ENCODE data around the gene VCPKMT.

Gene VCPKMT

GRCh38 chr14:50103558-50103957, 12.8 kb downstream of the VCPKMT start:
- H4K20me1 ChIP-seq (ENCODE audit: low read depth, low read length), result no peaks in the 10 kb centered on the region
- peaks cover 5% of the 10 kb centered on the region; the same call in 1 of the 2 replicates for H3K36me3 ChIP-seq (ENCODE audit: low read length)
- H3K27ac ChIP-seq (ENCODE audit: low read depth, low read length), result no peak overlapping the region
- H3F3A ChIP-seq (ENCODE audit: insufficient read depth), result peaks cover 19% of the 10 kb centered on the region
- no peaks in the 10 kb centered on the region for H3K27me3 ChIP-seq (ENCODE audit: low read length)
- H2AFZ ChIP-seq (ENCODE audit: low read depth, low read length, severe bottlenecking), result no peak overlapping the region
- no peak overlapping the region for H3K4me2 ChIP-seq (ENCODE audit: low read depth, low read length, poor library complexity, severe bottlenecking)
- H3K4me3 ChIP-seq (ENCODE audit: insufficient read depth, low read length, poor library complexity, severe bottlenecking), result no peak overlapping the region
- TF ChIP-seq CTCF (IDR thresholded peaks at IDR 0.05; ENCODE audit: insufficient read depth, low read length, poor library complexity, severe bottlenecking) (no peak), EZH2phosphoT487 (conservative IDR thresholded peaks at IDR 0.05; ENCODE audit: low read length) (no peak)
- H3K9me2 ChIP-seq (replicated peaks; ENCODE audit: insufficient read depth, low read length), result no peaks in the 10 kb centered on the region
- H3K79me2 ChIP-seq (ENCODE audit: insufficient read depth, low read length), result no peaks in the 10 kb centered on the region
- H3K9ac ChIP-seq (ENCODE audit: low read length), result no peak overlapping the region
- H3K9me3 ChIP-seq (ENCODE audit: insufficient read depth, low read length), result no peaks in the 10 kb centered on the region

DNA sequence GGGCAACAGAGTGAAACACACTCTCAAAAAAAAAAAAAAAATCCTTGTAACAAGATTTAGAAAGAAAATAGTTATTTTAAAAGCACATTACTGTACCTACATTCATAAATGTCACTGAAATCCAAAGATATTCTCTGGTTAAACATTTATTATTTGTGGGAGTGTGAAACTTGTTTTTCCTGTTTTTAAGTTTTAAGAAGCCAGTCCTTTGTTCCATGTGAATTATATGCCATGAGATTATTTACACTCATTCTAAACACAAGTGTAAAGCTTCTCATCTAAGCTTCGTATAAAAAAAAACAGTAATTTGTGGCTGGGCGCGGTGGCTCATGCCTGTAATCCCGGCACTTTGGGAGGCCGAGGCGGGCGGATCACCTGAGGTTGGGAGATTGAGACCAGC, 15.0 kb downstream of the VCPKMT start:
- H2AFZ ChIP-seq (ENCODE audit: low read depth, low read length, severe bottlenecking), result no peak overlapping the region
- H3K27ac ChIP-seq (ENCODE audit: low read depth, low read length), result no peak overlapping the region
- H3K27me3 ChIP-seq (ENCODE audit: low read length), result no peaks in the 10 kb centered on the region
- no peak overlapping the region for H3K9ac ChIP-seq (ENCODE audit: low read length)
- no peaks in the 10 kb centered on the region for H3K79me2 ChIP-seq (ENCODE audit: insufficient read depth, low read length)
- no peaks in the 10 kb centered on the region for H3K9me2 ChIP-seq (replicated peaks; ENCODE audit: insufficient read depth, low read length)
- no peaks in the 10 kb centered on the region for H4K20me1 ChIP-seq (ENCODE audit: low read depth, low read length)
- peaks cover 9% of the 10 kb centered on the region; the same call in 1 of the 2 replicates for H3F3A ChIP-seq (ENCODE audit: insufficient read depth)
- no peak for TF ChIP-seq CTCF (IDR thresholded peaks at IDR 0.05; ENCODE audit: insufficient read depth, low read length, poor library complexity, severe bottlenecking)
- TF ChIP-seq EZH2phosphoT487 (conservative IDR thresholded peaks at IDR 0.05; ENCODE audit: low read length), result no peak
- H3K4me2 ChIP-seq (ENCODE audit: low read depth, low read length, poor library complexity, severe bottlenecking), result no peak overlapping the region
- no peaks in the 10 kb centered on the region for H3K36me3 ChIP-seq (ENCODE audit: low read length)
- H3K4me3 ChIP-seq (ENCODE audit: insufficient read depth, low read length, poor library complexity, severe bottlenecking), result no peak overlapping the region
- no peaks in the 10 kb centered on the region for H3K9me3 ChIP-seq (ENCODE audit: insufficient read depth, low read length)

- Histone ChIP-seq H4K20me1 (ENCODE audit: low read depth, low read length) (no peaks in the 10 kb centered on the region), H3K79me2 (ENCODE audit: insufficient read depth, low read length) (no peaks in the 10 kb centered on the region), H3K9ac (ENCODE audit: low read length) (no peak overlapping the region), H3K9me2 (replicated peaks; ENCODE audit: insufficient read depth, low read length) (no peaks in the 10 kb centered on the region), H2AFZ (ENCODE audit: low read depth, low read length, severe bottlenecking) (no peak overlapping the region), H3F3A (ENCODE audit: insufficient read depth) (peaks cover 3% of the 10 kb centered on the region; the same call in 1 of the 2 replicates), H3K27ac (ENCODE audit: low read depth, low read length) (no peak overlapping the region), H3K27me3 (ENCODE audit: low read length) (no peaks in the 10 kb centered on the region), H3K4me2 (ENCODE audit: low read depth, low read length, poor library complexity, severe bottlenecking) (no peak overlapping the region), H3K4me3 (ENCODE audit: insufficient read depth, low read length, poor library complexity, severe bottlenecking) (no peak overlapping the region), H3K9me3 (ENCODE audit: insufficient read depth, low read length) (no peaks in the 10 kb centered on the region), H3K36me3 (ENCODE audit: low read length) (no peaks in the 10 kb centered on the region)
- TF ChIP-seq EZH2phosphoT487 (conservative IDR thresholded peaks at IDR 0.05; ENCODE audit: low read length) (no peak), CTCF (IDR thresholded peaks at IDR 0.05; ENCODE audit: insufficient read depth, low read length, poor library complexity, severe bottlenecking) (no peak)
These were observed 15.6 kb downstream of the VCPKMT start for GRCh38 chr14:50100805-50101204.

Data from SU-DHL-6 (cell line).